HL-60 (cell line): ENCODE results near the gene UBE2E2.

Experiments used
- DNase-seq, 2 experiments: peaks; one replicate each; pipeline ENCODE4 v3.0.0-alpha.2; 2010 to 2020; ENCODE audit warnings: low read depth in 1 of 2, low spot score in 1 of 2
- H3K27ac ChIP-seq: fragments of 250-450 bp; sonication (Bioruptor Pico); replicated peaks from 2 replicates; pipeline ENCODE4 v1.5.1; 2020; ENCODE audit warnings: mild to moderate bottlenecking, moderate library complexity
- H3K27me3 ChIP-seq: fragments of 250-450 bp; sonication (Bioruptor Pico); 2 replicates; pipeline ENCODE4 v1.5.1; 2021; ENCODE audit warnings: mild to moderate bottlenecking, moderate library complexity; ENCODE audit not compliant: insufficient read depth, poor library complexity, severe bottlenecking
- H3K4me3 ChIP-seq: replicated peaks from 2 replicates; pipeline ENCODE4 v1.5.1; 2011; ENCODE audit warnings: mild to moderate bottlenecking, control low read depth, low read length; ENCODE audit not compliant: insufficient read depth
- CTCF ChIP-seq: IDR thresholded peaks from one replicate; pipeline ENCODE4 v1.5.1; 2011; ENCODE audit warnings: low read length, control low read depth, inconsistent platforms; ENCODE audit not compliant: insufficient read depth
- GABPA ChIP-seq: IDR thresholded peaks from 2 replicates; pipeline ENCODE4 v1.6.1; 2012; ENCODE audit warnings: low read depth
- POLR2AphosphoS5 ChIP-seq: IDR thresholded peaks from 2 replicates; pipeline ENCODE4 v1.6.1; 2012; ENCODE audit warnings: low read depth
- REST ChIP-seq: IDR thresholded peaks from 2 replicates; pipeline ENCODE4 v1.6.1; 2012; ENCODE audit warnings: low read depth; ENCODE audit not compliant: insufficient replicate concordance
- SPI1 ChIP-seq: IDR thresholded peaks from 2 replicates; pipeline ENCODE4 v1.6.1; 2012; ENCODE audit warnings: low read depth, mild to moderate bottlenecking, borderline replicate concordance

Gene UBE2E2

GRCh38 chr3:23459465-23459864 is 256.3 kb downstream of the UBE2E2 start:
- TF ChIP-seq CTCF (no peak), SPI1 (no peak), GABPA (no peak), POLR2AphosphoS5 (no peak), REST (no peak)
- Histone ChIP-seq H3K27ac (no peak overlapping the region), H3K27me3 (no peaks in the 10 kb centered on the region), H3K4me3 (no peak overlapping the region)
- no peak for DNase-seq

GRCh38 chr3:23459889-23460546 is 256.9 kb downstream of the UBE2E2 start:
- Histone ChIP-seq H3K4me3 (no peak overlapping the region), H3K27me3 (no peaks in the 10 kb centered on the region), H3K27ac (no peak overlapping the region)
- DNase-seq, result no peak
- no peak for TF ChIP-seq REST
- no peak for TF ChIP-seq GABPA
- TF ChIP-seq SPI1, result no peak
- no peak for TF ChIP-seq CTCF
- TF ChIP-seq POLR2AphosphoS5, result no peak

GRCh38 chr3:23461069-23461468 is 257.9 kb downstream of the UBE2E2 start:
- Histone ChIP-seq H3K4me3 (no peak overlapping the region), H3K27ac (no peak overlapping the region), H3K27me3 (no peaks in the 10 kb centered on the region)
- no peak for DNase-seq
- TF ChIP-seq SPI1, result no peak
- TF ChIP-seq REST, result no peak
- TF ChIP-seq CTCF, result no peak
- no peak for TF ChIP-seq GABPA
- no peak for TF ChIP-seq POLR2AphosphoS5
